Measurements from ENCODE around the gene BPTF. TPM values are rescaled to one million over a fixed set of nuclear protein-coding genes. Genes with fewer than 3 reads are reported as not detected.
"Not testable (repeated sequence)": the region's sequence is repeated elsewhere in the genome, so short reads cannot be mapped to it uniquely, and the experiment has no call there.

The BPTF gene
- total and polyA plus RNA-seq, 2 donors (not counting 1 experiment from before 2014, with no cell fraction given): 71.9 to 390 TPM

DNA sequence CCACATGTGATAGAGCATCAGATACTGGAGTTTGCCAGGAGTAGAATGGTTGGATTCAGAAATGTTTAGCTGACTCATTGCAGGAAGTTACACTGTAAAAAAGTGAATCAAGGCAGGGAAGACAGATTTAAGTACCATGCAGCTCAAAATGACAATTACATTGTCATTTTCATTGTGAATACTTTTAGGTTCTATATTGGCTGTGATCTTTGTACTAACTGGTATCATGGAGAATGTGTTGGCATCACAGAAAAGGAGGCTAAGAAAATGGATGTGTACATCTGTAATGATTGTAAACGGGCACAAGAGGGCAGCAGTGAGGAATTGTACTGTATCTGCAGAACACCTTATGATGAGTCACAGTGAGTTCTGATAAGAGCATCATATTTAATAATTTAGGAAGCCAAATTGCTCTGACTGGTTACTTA is 137.9 kb downstream of the BPTF start:
- intact Hi-C loops (cut with micrococcal nuclease); H3K4me2 ChIP-seq (replicated peaks; ENCODE audit: low read depth, low read length, poor library complexity, severe bottlenecking); POLR2A ChIA-PET; H3K4me3 Mint-ChIP-seq; H3K27me3 ChIP-seq (replicated peaks in 1 of 4; ENCODE audit: control extremely low read depth in 1 of 4, control insufficient read depth in 3 of 4, insufficient read depth in 4 of 4, low read length in 3 of 4); H3K9me3 ChIP-seq (ENCODE audit: control extremely low read depth in 1 of 3, control insufficient read depth in 2 of 3, insufficient read depth in 1 of 3, low read length in 2 of 3); H3K4me1 Mint-ChIP-seq; H3K27me3 Mint-ChIP-seq; H3K9ac ChIP-seq (ENCODE audit: low read length); H3K9me3 Mint-ChIP-seq (ENCODE audit: insufficient read depth); H2AFZ ChIP-seq (ENCODE audit: insufficient read depth, low read depth, low read length, poor library complexity, severe bottlenecking); H3K4me3 ChIP-seq (ENCODE audit: control extremely low read depth in 1 of 5, extremely low read depth in 1 of 5, insufficient read depth in 1 of 5, low read depth in 2 of 5, low read length in 4 of 5); H3K27ac ChIP-seq (ENCODE audit: low read length in 2 of 2); H3K79me2 ChIP-seq (ENCODE audit: control insufficient read depth, insufficient read depth, low read length); H4K20me1 ChIP-seq (ENCODE audit: control insufficient read depth, insufficient read depth, low read length, poor library complexity, severe bottlenecking); H3K4me1 ChIP-seq (ENCODE audit: control insufficient read depth in 2 of 2, insufficient read depth in 2 of 2, low read length in 2 of 2): not testable (repeated sequence)
- no CpG with 5 or more reads among the region's 1 CpG for WGBS (ENCODE audit: insufficient coverage)
- H3K36me3 ChIP-seq (replicated peaks in 1 of 2; ENCODE audit: control extremely low read depth in 1 of 2, control insufficient read depth in 1 of 2, extremely low read depth in 1 of 2, insufficient read depth in 2 of 2, low read length in 1 of 2): peaks cover 11 to 47% of the 10 kb centered on the region in 2 experiments
- DNase-seq: peak; percentile 74
- peak; percentile 97 for ATAC-seq (ENCODE audit: low read depth)
- H3K27ac Mint-ChIP-seq: peak overlapping the region; percentile 53
- TF ChIP-seq, protein P1, sequence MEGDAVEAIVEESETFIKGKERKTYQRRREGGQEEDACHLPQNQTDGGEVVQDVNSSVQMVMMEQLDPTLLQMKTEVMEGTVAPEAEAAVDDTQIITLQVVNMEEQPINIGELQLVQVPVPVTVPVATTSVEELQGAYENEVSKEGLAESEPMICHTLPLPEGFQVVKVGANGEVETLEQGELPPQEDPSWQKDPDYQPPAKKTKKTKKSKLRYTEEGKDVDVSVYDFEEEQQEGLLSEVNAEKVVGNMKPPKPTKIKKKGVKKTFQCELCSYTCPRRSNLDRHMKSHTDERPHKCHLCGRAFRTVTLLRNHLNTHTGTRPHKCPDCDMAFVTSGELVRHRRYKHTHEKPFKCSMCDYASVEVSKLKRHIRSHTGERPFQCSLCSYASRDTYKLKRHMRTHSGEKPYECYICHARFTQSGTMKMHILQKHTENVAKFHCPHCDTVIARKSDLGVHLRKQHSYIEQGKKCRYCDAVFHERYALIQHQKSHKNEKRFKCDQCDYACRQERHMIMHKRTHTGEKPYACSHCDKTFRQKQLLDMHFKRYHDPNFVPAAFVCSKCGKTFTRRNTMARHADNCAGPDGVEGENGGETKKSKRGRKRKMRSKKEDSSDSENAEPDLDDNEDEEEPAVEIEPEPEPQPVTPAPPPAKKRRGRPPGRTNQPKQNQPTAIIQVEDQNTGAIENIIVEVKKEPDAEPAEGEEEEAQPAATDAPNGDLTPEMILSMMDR (IDR thresholded peaks at IDR 0.05): peak; percentile 76
- CTCF ChIA-PET: interaction anchor here (0.9 to 1.7 kb wide), 7 partner anchors 12 to 505 kb away, joined by 3 to 6 read pairs (median 5); no protein-coding TSS in a partner anchor

DNA sequence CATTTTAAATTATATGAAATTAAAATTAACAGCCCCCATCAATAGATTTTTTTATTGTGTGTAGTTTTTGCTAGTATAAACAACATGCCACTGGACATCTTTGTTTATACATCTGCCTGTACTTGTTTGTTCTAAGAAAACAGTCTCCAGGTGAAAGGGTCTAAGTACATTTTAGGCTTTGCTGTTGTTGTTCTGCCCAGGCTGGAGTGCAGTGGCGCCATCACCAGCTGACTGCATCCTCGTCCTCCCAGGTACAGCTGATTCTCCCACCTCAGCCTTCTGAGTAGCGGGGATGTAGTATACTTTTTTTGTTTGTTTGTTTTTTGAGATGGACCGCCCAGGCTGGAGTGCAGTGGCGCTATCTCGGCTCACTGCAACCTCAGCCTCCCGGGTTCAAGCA is 145.5 kb downstream of the BPTF start:
- H3K4me3 Mint-ChIP-seq: no peak overlapping the region
- Histone ChIP-seq H2AFZ (ENCODE audit: insufficient read depth, low read depth, low read length, poor library complexity, severe bottlenecking) (no peak overlapping the region), H3K4me2 (replicated peaks; ENCODE audit: low read depth, low read length, poor library complexity, severe bottlenecking) (no peak overlapping the region), H3K36me3 (replicated peaks in 1 of 2; ENCODE audit: control extremely low read depth in 1 of 2, control insufficient read depth in 1 of 2, extremely low read depth in 1 of 2, insufficient read depth in 2 of 2, low read length in 1 of 2) (peaks cover 4 to 44% of the 10 kb centered on the region in 2 experiments), H3K27me3 (replicated peaks in 1 of 4; ENCODE audit: control extremely low read depth in 1 of 4, control insufficient read depth in 3 of 4, insufficient read depth in 4 of 4, low read length in 3 of 4) (no peaks in the 10 kb centered on the region), H3K9ac (ENCODE audit: low read length) (no peak overlapping the region), H3K4me3 (ENCODE audit: control extremely low read depth in 1 of 5, extremely low read depth in 1 of 5, insufficient read depth in 1 of 5, low read depth in 2 of 5, low read length in 4 of 5) (no peak overlapping the region), H3K4me1 (ENCODE audit: control insufficient read depth in 2 of 2, insufficient read depth in 2 of 2, low read length in 2 of 2) (no peaks in the 10 kb centered on the region), H3K9me3 (ENCODE audit: control extremely low read depth in 1 of 3, control insufficient read depth in 2 of 3, insufficient read depth in 1 of 3, low read length in 2 of 3) (no peaks in the 10 kb centered on the region), H4K20me1 (ENCODE audit: control insufficient read depth, insufficient read depth, low read length, poor library complexity, severe bottlenecking) (no peaks in the 10 kb centered on the region), H3K79me2 (ENCODE audit: control insufficient read depth, insufficient read depth, low read length) (no peaks in the 10 kb centered on the region), H3K27ac (ENCODE audit: low read length in 2 of 2) (no peak overlapping the region)
- intact Hi-C loops (cut with micrococcal nuclease): no loop called here
- H3K4me1 Mint-ChIP-seq: no peaks in the 10 kb centered on the region
- no peak overlapping the region for H3K27ac Mint-ChIP-seq
- no peaks in the 10 kb centered on the region for H3K27me3 Mint-ChIP-seq
- ChIA-PET POLR2A (no interaction called here), CTCF (no interaction called here)
- WGBS (ENCODE audit: insufficient coverage): 100% methylated on average over 4 of the region's 7 CpGs
- no peaks in the 10 kb centered on the region for H3K9me3 Mint-ChIP-seq (ENCODE audit: insufficient read depth)
- TF ChIP-seq EZH2 (IDR thresholded peaks at IDR 0.05; ENCODE audit: borderline replicate concordance, insufficient read depth, low read depth, low read length, poor library complexity, severe bottlenecking): no peak
- TF ChIP-seq, protein P1 (IDR thresholded peaks at IDR 0.05): no peak
- DNase-seq: no peak
- ATAC-seq (ENCODE audit: low read depth): no peak

Data from B cell (primary cell).